ENCODE data around the gene CROCC2. TPM values are rescaled to one million over a fixed set of nuclear protein-coding genes. Genes with fewer than 3 reads are reported as not detected.

CROCC2 gene
- total RNA-seq, 1 donor from 2014 or later = not detected

- no peaks in the 10 kb centered on the region for H3K36me3 ChIP-seq (ENCODE audit: control insufficient read depth, insufficient read depth, low read length)
- FAIRE-seq (no peak), DNase-seq (ENCODE audit: low read depth) (no peak)
- H3K27me3 ChIP-seq (ENCODE audit: control insufficient read depth, insufficient read depth, low read length) = peaks cover 6% of the 10 kb centered on the region
- no peak for TF ChIP-seq CTCF (IDR thresholded peaks at IDR 0.05; ENCODE audit: insufficient read depth, low read length, severe bottlenecking)
- H3K4me3 ChIP-seq (ENCODE audit: low read depth, low read length) = no peak overlapping the region
Measured at GRCh38 chr2:240981871-240982800, 76.0 kb downstream of the CROCC2 start.

GRCh38 chr2:240982821-240983281, 76.7 kb downstream of the CROCC2 start:
- H3K36me3 ChIP-seq (ENCODE audit: control insufficient read depth, insufficient read depth, low read length) = no peaks in the 10 kb centered on the region
- no peak overlapping the region for H3K4me3 ChIP-seq (ENCODE audit: low read depth, low read length)
- peaks cover 6% of the 10 kb centered on the region for H3K27me3 ChIP-seq (ENCODE audit: control insufficient read depth, insufficient read depth, low read length)
- FAIRE-seq (no peak), DNase-seq (ENCODE audit: low read depth) (no peak)
- no peak for TF ChIP-seq CTCF (IDR thresholded peaks at IDR 0.05; ENCODE audit: insufficient read depth, low read length, severe bottlenecking)

- no peak overlapping the region for H3K4me3 ChIP-seq (ENCODE audit: low read depth, low read length)
- FAIRE-seq = no peak
Measured at GRCh38 chr2:240983361-240983995, 77.3 kb downstream of the CROCC2 start.

DNA sequence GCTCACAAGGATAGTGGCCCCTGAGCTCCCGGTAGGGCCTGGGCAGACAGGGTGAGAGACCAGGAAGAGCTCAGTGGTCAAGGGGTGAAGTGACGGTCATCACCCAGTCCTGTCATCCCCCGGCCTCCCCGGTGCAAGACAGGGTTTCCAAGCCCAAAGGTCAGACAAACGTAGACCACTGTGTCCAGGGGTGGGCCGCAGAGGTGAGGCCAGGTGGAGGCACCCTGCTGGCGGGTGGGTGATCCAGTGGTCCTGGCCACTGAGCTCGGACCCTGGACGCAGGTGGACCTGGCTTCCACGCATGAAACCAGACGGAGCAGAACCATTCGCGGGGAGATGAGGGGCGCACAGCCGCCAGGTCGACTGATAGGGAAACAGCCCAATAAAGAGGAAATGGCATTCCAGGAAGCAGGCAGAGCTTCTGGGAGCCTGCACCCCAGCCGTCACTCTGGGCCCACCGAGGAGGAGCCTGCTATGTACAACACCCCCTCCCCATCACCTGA, 77.9 kb downstream of the CROCC2 start:
- no peak overlapping the region for H3K4me3 ChIP-seq (ENCODE audit: low read depth, low read length)
- no peaks in the 10 kb centered on the region for H3K36me3 ChIP-seq (ENCODE audit: control insufficient read depth, insufficient read depth, low read length)
- DNase-seq (ENCODE audit: low read depth) (no peak), FAIRE-seq (no peak)
- peaks cover 6% of the 10 kb centered on the region for H3K27me3 ChIP-seq (ENCODE audit: control insufficient read depth, insufficient read depth, low read length)
- no peak for TF ChIP-seq CTCF (IDR thresholded peaks at IDR 0.05; ENCODE audit: insufficient read depth, low read length, severe bottlenecking)

More at GRCh38 chr2:240983361-240983995, 77.3 kb downstream of the CROCC2 start:
- TF ChIP-seq CTCF (IDR thresholded peaks at IDR 0.05; ENCODE audit: insufficient read depth, low read length, severe bottlenecking) = peak; percentile 67
- Histone ChIP-seq H3K36me3 (ENCODE audit: control insufficient read depth, insufficient read depth, low read length) (no peaks in the 10 kb centered on the region), H3K27me3 (ENCODE audit: control insufficient read depth, insufficient read depth, low read length) (peaks cover 6% of the 10 kb centered on the region)
- peak; percentile 25 for DNase-seq (ENCODE audit: low read depth)

- peaks cover 6% of the 10 kb centered on the region for H3K27me3 ChIP-seq (ENCODE audit: control insufficient read depth, insufficient read depth, low read length)
- TF ChIP-seq CTCF (IDR thresholded peaks at IDR 0.05; ENCODE audit: insufficient read depth, low read length, severe bottlenecking) = no peak
- no peak overlapping the region for H3K4me3 ChIP-seq (ENCODE audit: low read depth, low read length)
- FAIRE-seq = no peak
- H3K36me3 ChIP-seq (ENCODE audit: control insufficient read depth, insufficient read depth, low read length) = no peaks in the 10 kb centered on the region
- DNase-seq (ENCODE audit: low read depth) = no peak
Measured at GRCh38 chr2:240985881-240986786, 80.0 kb downstream of the CROCC2 start.
